T-helper 2 cell treated with Interferon-gamma antibody and Interleukin-4, amounts not matched to agents 100 ng/mL and 5 ng/mL, for 36 hours (primary cell): Measurements from ENCODE around the gene KMO. TPM values are rescaled to one million over a fixed set of nuclear protein-coding genes. Genes with fewer than 3 reads are reported as not detected.

Experiments
- intact Hi-C: fragments of 100-400 bp; cut with micrococcal nuclease; formaldehyde crosslinking; loops from one replicate; pipeline ENCODE4 v1.15.1; 2023
- total RNA-seq: library from RNA; stranded (reverse); gene quantifications from 2 replicates; pipeline ENCODE4 v1.2.3, GENCODE V29; 2022

Gene KMO
- total RNA-seq, 1 donor from 2014 or later, result not detected

DNA sequence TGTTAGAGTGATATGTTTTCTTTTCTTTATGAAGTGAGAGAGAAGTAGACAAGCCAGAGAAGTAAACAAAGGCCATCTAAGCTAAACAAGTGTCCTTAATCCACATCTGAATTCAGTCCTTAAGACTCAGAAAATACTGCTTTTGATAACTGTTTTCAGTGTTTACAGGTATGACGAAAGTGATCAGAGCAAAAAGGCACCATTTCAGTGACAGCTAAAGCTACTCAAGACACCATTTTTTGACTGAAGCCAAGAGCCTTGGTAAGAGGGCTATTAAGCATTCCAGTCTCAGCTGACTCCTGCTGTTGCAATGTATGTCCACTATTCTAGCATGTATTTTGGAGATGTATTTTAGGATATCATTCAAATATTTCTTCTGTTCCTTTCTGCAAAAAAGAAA lies 4.1 kb downstream of the KMO start:
- intact Hi-C loops, result no loop called here

DNA sequence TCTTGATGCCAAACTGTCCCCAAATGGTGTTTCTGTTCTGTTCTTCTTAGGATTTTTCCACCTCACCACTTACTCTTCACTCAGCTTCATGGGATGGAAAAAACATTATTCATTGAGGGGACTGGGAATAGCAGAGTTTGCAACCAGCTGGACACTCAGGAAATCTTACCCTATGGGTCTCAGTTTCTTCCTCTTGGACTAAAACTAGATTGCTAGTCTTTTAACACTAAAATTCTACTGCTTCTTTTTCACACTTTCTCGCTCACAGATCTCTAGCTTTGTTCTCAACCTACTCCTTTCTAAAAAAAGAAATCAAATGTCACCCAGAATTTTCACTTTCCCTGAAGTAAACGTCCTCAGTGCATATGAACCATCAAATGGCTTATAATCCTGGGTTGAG lies 4.8 kb downstream of the KMO start:
- intact Hi-C loops, result no loop called here

DNA sequence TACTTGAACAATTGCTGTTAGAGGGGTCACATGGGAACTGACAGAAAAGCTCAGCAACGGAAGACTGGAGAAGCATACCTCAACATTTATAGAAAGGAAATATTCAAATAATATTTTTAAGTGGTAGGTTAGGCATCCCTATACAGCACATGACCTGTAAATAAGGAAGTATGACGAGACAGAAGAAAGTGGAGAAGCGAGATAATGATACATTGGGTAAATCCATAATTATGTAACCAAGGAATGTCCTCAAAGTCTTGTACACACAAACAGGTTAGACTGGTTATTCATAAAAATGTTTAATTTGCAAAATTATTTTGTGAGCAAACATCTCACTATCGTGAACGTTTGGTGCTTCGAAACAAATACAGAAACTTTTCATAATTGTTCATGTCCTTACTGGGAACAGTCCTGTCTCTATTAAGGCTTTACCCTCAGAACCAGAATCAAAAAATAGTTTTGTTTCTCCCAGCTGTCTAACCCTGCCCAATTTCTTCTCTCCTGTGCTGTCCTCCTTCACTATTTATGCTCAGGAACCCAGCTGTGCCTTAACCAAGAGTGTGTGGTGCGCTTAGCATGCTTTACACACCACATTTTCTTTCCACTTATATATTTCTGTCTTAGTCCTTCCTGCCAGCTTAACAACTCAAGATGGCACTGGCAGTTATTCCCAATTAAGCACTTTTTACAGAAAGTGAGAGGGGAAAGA lies 10.2 kb downstream of the KMO start:
- intact Hi-C loops, result no loop called here

DNA sequence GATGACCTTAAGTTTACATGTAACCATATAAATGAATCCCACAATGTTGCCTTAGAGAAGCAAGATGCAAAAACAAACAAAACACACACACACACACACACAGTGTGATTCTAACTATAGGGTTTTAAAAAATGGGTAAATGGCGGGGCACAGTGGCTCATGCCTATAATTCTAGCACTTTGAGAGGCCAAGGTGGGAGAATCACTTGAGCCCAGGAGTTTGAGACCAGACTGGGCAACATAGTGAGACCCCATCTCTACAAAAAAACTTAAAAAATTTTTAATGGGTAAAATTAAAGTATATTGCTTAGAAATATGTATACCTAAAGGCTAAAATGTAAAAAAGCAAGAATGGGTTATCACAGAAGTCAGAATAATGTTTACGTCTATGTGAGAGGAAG lies 15.8 kb downstream of the KMO start:
- intact Hi-C loops, result no loop called here

DNA sequence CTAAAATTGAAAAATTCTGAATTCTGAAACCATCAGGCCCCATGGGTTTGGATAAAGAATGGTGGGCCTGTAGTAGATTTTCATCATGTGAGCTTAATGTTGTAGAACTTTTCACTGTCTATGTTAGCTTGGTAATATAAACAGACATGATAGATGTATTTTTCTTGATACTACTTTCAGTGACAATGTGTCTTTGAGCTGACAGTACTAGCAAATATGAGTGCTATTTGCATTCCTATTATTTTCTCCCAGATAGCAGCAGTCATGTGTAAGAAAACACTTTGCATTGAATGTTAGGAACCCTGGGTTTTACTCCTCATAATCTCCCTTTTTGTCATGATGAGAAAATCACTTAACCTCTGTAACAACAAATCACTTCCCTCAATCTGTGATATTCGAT lies 18.1 kb downstream of the KMO start:
- intact Hi-C loops, result loop anchor here (2.0 kb wide), 1 partner anchor 18 kb away; the partner anchor contains the start of gene KMO

DNA sequence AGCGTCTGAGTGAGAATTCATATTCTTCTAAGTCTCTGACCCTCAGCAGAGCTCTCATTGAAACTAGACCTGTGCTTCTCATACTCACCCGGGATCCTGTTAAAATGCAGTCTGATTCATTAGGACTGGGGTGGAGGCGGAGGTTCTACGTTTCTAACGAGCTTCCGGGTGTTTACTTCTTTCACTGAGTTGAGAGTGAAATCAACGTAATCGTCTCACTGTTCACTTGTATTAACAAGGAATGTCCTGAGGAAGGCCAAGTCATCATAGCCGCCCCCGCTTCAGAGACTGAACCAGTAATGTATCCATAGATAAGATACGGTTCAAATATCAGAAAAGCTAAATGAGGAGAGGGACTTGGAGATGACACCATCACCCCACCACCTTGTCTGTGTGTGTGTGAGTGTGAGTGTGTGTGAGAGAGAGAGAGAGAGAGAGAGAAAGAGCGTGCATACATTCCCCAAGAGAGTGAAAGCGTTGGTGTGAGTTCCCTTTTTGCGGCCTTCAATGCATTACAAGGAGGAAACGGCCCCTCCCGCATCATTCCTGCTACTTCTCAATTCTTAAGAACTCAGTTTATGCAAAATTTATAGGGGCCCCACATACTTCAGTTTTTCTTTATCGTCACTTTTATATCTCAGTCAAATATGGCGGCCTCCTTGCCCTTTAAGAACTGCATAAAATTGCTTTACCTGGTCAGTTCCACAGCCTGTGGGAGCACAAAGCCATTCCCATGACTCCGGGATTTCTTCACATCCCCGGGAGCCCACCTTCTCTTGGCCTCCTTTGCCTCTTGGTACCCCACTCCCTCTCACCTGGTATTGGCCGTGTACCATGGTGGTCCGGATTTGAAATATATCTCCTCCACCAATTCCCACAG lies 19.8 kb downstream of the KMO start:
- intact Hi-C loops, result loop anchor here (1.0 to 2.0 kb wide), 2 partner anchors 19 to 33 kb away; partner anchors contain the start of genes FH and KMO

DNA sequence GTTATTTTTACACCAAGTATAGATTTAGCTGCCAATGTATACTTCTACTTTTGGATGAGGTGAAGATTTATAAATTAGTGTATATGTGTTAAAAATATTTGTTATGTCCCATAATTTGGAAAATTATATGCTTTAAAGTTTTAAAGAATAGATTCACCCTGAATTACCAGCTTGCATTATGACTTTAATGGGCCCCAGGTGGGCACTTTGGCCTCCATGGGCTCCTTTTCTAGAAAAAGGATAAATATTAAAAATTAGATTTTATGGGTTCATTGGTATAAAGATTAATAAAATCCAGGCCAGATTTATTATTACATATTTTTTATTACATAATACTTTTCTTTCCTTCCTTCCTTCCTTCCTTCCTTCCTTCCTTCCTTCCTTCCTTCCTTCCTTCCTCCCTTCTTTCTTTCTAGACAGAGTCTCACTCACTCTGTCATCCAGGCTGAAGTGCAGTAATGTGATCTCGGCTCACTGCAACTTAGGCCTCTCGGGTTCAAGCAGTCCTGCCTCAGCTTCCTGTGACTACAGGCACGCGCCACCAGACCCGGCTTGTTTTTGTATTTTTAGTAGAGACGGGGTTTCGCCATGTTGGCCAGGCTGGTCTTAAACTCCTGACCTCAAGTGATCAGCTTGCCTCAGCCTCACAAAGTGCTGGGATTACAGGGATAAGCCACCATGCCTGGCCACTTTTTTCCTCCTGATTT lies 21.9 kb downstream of the KMO start:
- intact Hi-C loops, result no loop called here

DNA sequence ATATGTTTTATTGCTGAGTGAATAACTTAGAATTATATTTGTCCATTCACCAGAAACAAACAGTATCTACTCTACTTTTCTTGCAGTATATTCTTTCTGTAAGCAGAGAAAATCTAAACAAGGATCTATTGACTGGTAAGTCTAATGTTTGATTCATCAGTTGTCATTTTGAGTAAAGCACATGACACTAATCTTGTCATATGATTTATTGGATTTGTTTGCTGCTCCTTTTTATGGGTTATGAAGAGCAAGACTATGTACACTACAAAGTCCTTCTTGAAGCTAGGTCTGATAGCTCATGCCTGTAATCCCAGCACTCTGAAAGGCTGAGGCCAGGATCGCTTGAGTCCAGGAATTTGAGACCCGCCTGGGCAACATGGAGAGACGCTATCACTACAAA lies 23.3 kb downstream of the KMO start:
- intact Hi-C loops, result no loop called here

DNA sequence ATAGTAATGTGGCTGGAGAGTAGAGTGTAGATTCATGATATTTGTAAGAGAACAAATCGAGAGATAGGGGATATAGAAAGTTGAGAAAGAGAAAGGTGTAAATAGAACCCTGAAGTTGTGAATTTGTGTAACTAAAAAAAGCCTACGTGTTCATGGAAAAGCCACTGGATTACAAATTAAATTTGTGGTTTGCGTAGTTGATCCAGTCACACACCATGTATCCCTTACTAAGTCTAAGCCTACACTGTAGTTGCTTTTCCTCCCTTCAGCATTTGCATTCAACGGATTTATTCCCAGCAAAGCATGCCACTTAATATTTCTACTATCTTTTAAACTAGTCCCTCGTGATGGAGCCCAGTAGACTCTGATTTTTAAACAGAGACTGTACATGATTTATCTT lies 24.9 kb downstream of the KMO start:
- intact Hi-C loops, result no loop called here

DNA sequence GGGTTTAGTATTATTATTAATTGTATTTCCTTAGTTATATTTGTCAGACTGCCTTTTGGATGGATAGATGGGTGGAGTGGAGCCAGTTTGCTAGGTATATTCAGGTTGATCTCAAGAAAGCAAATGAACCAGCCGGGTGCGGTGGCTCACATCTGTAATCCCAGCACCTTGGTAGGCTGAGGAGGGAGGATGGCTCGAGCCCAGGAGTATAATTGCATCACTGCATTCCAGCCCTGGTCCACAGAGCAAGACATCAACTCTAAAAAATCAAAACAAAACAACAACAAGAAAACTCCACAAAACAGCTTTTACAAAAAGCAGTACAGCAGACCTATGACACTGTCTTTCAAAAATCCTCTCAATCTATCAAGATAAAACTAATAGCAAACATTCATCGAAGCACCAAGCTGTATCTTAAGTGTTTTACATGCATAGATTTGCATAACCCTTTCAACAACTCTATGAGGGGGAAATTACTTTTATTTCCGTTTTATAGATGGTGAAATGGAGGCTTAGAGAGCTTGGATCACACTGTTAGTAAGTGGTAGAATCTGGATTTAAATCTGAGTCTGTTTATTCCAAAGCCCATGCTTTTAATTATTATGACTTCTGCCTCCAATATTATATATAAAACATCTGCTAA lies 25.5 kb downstream of the KMO start:
- intact Hi-C loops, result no loop called here

DNA sequence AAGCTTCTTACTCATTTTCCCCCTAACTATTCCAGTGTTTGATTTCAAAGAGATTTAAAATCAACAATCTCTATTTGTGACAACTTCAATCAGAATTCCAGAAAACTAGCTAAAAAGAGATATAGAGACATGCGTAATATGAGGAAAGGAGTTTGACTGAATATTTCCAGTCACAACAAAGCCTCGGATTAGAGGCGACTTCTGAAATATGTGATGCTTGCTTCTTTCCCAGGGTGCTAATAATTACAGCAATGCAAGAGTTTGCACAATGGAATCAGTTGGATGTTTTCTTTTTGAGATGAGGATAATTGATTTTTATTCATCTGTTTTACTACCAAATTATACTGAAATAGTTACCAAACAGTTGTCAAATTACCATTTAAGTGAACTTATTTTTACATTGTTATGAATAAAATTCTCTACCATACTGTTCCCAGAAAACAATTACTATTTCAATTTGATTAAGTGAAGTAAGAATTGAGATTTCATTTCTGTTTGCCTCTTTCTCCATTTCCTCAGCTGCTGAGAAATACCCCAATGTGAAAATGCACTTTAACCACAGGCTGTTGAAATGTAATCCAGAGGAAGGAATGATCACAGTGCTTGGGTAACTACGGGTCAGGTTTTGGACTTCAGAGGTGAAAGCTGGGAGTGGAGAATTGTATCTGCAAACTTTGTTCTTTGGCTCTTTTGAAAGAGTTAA lies 28.1 kb downstream of the KMO start:
- intact Hi-C loops, result no loop called here

DNA sequence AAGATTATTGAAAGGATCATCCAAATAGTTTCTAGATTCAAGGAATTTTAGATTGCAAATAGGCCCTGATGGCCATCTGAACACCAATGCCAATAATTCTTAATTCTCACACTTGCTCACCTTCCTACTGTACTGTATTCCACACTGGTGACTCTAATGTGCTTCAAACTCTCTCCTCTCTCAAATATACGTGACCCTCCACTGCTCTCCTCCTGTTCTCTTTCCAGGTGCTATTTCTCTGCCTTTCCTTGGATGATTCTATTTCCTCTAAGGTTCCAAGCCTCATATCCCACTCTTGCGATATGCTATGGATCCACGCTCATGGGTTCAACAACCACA lies 28.6 kb downstream of the KMO start:
- intact Hi-C loops, result no loop called here

DNA sequence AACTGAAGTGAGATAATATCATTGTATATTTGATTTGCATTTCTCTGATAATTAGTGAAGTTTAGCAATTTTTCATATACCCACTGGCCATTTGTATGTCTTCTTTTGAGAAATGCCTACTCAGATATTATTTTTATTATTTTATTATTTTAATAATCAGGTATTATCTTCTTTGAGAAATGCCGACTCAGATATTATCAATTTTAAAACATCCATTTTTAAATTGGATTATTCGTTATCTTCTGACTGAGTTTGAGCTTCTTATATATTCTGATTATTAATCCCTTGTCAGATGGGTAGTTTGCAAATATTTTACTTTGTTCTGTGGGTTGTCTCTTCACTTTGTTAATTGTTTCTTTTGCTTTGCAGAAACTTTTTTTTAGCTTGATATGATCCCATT lies 37.7 kb downstream of the KMO start:
- intact Hi-C loops, result no loop called here

DNA sequence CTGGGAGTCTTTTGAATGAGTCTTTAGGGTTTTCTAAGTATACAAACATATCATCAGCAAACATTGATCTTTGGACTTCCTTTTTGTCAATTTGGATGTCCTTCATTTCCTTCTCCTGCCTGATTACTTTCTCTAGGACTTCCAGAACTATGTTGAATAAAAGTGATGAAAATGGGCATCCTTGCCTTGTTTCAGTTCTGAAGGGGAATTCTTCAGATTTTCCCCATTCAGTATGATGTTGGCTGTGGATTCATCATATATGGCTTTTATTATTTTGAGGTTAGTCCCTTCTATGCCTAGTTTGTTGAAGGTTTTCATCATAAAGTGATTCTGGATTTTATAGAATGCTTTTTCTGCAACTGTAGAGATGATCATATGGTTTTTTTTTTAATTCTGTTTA lies 42.0 kb downstream of the KMO start:
- intact Hi-C loops, result no loop called here

DNA sequence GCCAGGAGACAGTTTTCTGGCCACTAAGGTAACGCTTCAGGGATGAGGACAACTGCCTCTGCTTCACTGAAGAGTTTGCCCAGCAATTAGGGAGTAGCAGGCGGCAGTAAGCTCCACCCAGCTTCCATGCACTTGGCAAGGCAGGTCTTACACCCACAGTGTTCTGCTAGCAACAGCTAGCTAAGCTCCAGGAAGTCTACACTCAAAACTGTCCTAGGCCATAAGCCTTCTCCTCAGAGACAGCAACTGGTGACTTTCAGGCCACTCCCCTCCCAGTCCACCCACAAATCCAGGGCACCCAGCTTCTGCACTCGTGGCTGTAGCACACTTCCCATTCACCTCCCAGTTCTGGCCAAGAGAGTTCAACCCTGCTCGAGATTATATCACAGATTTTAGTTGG lies 47.3 kb downstream of the KMO start:
- intact Hi-C loops, result no loop called here

DNA sequence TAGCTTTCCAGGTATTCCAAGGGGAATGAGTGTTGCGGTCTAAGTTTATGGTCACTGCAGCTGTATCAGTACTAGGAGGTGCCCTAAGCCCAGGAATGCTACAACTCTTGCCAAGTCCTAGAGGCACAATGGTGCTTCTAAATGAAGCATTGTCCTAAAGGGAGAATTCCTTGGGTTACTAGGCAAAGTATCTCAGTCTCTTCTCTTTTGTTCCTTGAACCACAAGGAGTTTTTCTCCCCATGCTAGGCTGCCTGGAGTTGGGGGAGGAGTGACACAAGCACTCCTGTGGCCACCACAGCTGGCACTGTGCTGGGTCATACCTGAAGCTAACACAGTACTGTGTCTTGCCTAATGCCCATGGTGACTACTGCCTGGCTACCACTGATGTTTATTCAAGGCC lies 50.7 kb downstream of the KMO start:
- intact Hi-C loops, result no loop called here

DNA sequence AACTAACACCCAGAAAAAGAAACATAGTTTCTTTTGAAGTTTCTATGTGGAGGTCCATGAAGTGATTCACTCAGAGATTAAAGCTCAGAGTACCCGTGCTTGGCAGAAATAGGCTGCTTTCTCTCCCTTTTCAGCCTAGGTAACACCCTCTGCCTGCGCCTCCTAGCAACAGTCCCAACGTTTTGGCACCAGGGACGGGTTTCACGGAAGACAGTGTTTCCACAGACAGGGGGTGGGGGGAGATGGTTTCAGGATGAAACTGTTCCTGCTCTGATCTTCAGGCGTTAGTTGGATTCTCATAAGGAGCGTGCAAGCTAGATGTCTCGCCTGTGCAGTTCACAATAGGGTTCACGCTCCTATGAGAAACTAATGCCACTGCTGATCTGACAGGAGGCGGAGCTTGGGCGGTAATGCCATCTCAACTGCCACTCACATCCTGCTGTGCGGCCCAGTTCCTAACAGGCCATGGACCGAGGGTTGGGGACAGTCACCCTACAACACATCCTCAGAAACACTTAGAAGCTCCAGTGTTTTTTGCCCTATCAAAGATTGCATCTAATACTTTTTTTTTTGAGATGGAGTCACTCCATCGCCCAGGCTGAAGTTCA lies 54.8 kb downstream of the KMO start:
- intact Hi-C loops, result no loop called here

DNA sequence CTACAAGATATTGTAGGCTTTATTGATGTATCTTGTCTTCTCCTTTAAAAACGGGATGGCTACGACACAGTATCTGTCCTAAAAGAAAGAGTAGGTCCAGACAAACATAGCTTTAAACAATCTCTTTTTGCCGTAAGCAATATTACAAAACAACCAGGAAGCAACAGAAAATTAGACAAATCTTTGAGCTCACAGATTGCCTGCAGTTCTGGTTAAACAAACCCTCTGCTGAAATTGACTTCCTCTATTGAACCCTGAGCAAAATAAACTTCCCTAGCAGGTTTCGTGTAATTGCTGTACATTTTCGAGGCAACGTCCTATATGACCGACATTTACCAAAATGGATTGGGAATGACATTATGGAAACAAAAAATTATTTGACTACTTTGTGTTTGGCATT lies 57.3 kb downstream of the KMO start:
- intact Hi-C loops, result no loop called here

DNA sequence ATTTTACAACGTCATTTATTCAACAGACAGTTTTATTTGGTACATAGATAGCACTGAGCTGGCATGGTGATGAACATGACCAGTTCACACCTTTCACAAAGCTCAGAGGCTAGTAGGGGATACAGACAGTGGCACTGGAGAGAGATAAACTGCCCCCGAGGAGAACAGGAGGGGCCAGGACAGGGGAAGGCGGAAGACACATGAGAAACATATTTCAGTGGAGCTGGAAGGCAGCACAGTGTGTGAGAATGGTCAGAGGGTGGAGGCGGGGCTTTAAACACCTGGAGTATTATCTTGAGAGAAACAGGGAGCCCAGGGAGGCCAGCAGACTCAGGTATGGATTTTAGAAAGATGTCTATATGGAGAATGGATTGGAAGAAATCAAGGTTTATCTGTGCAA lies 58.5 kb downstream of the KMO start:
- intact Hi-C loops, result no loop called here

DNA sequence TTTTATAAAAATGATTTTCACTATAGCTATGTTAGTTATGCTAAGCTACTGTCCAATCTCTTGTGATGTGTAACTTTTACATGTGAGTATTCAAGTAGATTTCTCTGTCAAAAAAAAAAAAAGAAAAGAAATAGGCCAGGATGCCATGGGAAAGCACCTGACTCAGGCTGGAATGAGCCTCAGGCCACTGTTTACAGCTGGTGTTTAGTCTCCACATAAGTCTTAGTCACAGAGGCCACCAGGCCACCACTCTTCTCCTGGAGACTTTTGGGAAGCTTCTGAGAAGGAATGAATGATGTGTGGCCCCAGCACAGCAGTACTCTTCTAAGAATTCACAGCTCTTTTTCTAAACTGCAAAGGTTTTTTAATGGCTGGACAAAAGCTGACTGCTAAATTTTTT lies 59.1 kb downstream of the KMO start:
- intact Hi-C loops, result no loop called here

DNA sequence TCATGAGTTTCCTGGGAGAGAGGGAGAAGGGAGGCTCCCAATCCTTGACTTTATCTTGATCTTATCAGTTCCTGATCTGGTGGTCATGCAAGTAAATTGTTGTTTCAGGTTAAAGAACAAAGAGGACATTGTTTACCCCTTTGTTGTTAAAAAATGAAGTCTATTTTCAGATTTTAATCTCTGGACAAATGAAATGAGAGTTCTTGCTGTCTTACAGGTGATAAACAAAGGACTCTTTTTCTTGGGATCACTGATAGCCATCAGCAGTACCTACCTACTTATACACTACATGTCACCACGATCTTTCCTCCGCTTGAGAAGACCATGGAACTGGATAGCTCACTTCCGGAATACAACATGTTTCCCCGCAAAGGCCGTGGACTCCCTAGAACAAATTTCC lies 59.6 kb downstream of the KMO start:
- intact Hi-C loops, result no loop called here
